GM23248 (cell line): ENCODE results near the gene TCEA2.

Experiments
- EZH2 ChIP-seq: fragments of 200-600 bp; sonication (generic); IDR thresholded peaks from 2 replicates; pipeline ENCODE4 v1.6.1; 2018; ENCODE audit warnings: antibody characterized with exemption, mild to moderate bottlenecking; ENCODE audit not compliant: insufficient read depth, poor library complexity, severe bottlenecking
- EZH2phosphoT487 ChIP-seq: fragments of 200-600 bp; sonication (generic); IDR thresholded peaks from 2 replicates; pipeline ENCODE4 v1.6.1; 2018; ENCODE audit warnings: antibody characterized with exemption, moderate library complexity, mild to moderate bottlenecking, low read depth; ENCODE audit not compliant: insufficient read depth

DNA sequence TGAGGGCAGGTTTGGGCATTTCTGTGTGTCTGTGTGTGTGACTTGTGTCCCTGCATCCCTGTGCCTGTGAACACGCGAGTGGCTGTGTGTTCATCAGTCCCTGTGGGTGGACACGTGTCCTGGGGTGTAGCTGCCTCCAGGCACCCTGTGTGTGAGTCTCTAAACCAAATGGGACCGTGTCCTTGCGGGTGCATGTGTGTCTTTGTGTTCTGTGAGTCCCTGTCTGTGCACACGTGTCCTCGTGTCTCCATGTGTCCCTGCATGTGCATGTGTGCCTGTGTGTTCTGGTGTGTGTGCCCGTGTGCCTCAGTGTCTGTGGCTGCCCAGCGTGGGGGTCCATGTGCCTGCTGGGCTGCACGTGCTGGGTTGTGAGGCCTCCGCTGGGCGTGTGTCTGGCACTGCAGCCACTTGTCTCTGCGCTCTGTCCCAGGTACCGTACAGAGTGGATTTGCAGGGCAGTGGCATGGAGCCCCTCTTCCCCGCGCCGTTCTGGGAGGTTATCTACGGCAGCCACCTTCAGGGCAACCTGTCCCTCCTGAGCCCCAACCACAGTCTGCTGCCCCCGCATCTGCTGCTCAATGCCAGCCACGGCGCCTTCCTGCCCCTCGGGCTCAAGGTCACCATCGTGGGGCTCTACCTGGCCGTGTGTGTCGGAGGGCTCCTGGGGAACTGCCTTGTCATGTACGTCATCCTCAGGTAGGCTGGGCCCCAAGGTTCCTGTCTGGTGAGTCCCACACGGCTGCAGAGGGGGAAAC is 29.4 kb downstream of the TCEA2 start:
- TF ChIP-seq EZH2, result no peak
- TF ChIP-seq EZH2phosphoT487, result no peak
